Uterus (tissue), 2 donors: ENCODE results near the gene PCK1.

ENCODE experiments used
- POLR2A ChIP-seq, 2 donors: fragments of 450-650 bp; IDR thresholded peaks; one replicate each; pipeline ENCODE4 v1.6.1; 2016; ENCODE audit warnings: antibody characterized with exemption in 2 of 2, mild to moderate bottlenecking in 1 of 2, moderate library complexity in 1 of 2
- TF ChIP-seq, protein P1 (sequence below), 4 experiments: fragments of 200-600 bp in 2 of 4; fragments of 450-650 bp in 2 of 4; sonication (generic) in 2 of 4; IDR thresholded peaks; one replicate each; pipeline ENCODE4 v1.5.1; 2016 to 2019; ENCODE audit warnings: antibody characterized with exemption in 4 of 4, mild to moderate bottlenecking in 2 of 4, moderate library complexity in 1 of 4

GRCh38 chr20:57570920-57571319 is 10.0 kb downstream of the PCK1 start:
- TF ChIP-seq, protein P1, sequence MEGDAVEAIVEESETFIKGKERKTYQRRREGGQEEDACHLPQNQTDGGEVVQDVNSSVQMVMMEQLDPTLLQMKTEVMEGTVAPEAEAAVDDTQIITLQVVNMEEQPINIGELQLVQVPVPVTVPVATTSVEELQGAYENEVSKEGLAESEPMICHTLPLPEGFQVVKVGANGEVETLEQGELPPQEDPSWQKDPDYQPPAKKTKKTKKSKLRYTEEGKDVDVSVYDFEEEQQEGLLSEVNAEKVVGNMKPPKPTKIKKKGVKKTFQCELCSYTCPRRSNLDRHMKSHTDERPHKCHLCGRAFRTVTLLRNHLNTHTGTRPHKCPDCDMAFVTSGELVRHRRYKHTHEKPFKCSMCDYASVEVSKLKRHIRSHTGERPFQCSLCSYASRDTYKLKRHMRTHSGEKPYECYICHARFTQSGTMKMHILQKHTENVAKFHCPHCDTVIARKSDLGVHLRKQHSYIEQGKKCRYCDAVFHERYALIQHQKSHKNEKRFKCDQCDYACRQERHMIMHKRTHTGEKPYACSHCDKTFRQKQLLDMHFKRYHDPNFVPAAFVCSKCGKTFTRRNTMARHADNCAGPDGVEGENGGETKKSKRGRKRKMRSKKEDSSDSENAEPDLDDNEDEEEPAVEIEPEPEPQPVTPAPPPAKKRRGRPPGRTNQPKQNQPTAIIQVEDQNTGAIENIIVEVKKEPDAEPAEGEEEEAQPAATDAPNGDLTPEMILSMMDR (IDR thresholded peaks at IDR 0.05) = no peak
- no peak for TF ChIP-seq POLR2A (IDR thresholded peaks at IDR 0.05)
